Trophoblast cell (in vitro differentiated cells and primary cell): ENCODE results near the gene POLQ.

Experiments
- DNase-seq, 2 donors: peaks; one replicate each; pipeline ENCODE4 v3.0.0-alpha.2; 2016
- H2AFZ ChIP-seq: 2 replicates; pipeline ENCODE4 v1.6.1; 2013; ENCODE audit warnings: low read length, moderate library complexity, mild to moderate bottlenecking; ENCODE audit not compliant: insufficient read depth, poor library complexity
- H2AK5ac ChIP-seq: 2 replicates; pipeline ENCODE4 v1.6.1; 2013; ENCODE audit warnings: mild to moderate bottlenecking, low read length
- H2BK120ac ChIP-seq: 2 replicates; pipeline ENCODE4 v1.6.1; 2013; ENCODE audit warnings: low read length, mild to moderate bottlenecking, moderate library complexity; ENCODE audit not compliant: insufficient read depth, poor library complexity
- H2BK12ac ChIP-seq: 2 replicates; pipeline ENCODE4 v1.6.1; 2013; ENCODE audit warnings: mild to moderate bottlenecking, low read length, moderate library complexity
- H2BK5ac ChIP-seq: 2 replicates; pipeline ENCODE4 v1.6.1; 2013; ENCODE audit warnings: low read length, low read depth, moderate library complexity, mild to moderate bottlenecking; ENCODE audit not compliant: poor library complexity
- H3K14ac ChIP-seq: 2 replicates; pipeline ENCODE4 v1.6.1; 2013; ENCODE audit warnings: mild to moderate bottlenecking, low read length
- H3K18ac ChIP-seq: 2 replicates; pipeline ENCODE4 v1.6.1; 2013; ENCODE audit warnings: mild to moderate bottlenecking, low read length
- H3K23ac ChIP-seq: 2 replicates; pipeline ENCODE4 v1.6.1; 2013; ENCODE audit warnings: low read length
- H3K27ac ChIP-seq: 2 replicates; pipeline ENCODE4 v1.5.1; 2013; ENCODE audit warnings: low read depth, mild to moderate bottlenecking, inconsistent platforms, low read length, moderate library complexity
- H3K27me3 ChIP-seq: 2 replicates; pipeline ENCODE4 v1.6.1; 2013; ENCODE audit warnings: inconsistent platforms, mild to moderate bottlenecking, low read length, moderate library complexity; ENCODE audit not compliant: insufficient read depth
- H3K36me3 ChIP-seq, 2 experiments: 1 replicate in 1 of 2; 2 replicates in 1 of 2; pipeline ENCODE4 v1.6.1; 2013; ENCODE audit warnings: low read length in 2 of 2, mild to moderate bottlenecking in 2 of 2, moderate library complexity in 1 of 2; ENCODE audit not compliant: insufficient read depth in 2 of 2, control insufficient read depth in 1 of 2
- H3K4ac ChIP-seq: 2 replicates; pipeline ENCODE4 v1.6.1; 2013; ENCODE audit warnings: low read depth, mild to moderate bottlenecking, low read length, moderate library complexity
- H3K4me1 ChIP-seq, 2 experiments: 1 replicate in 1 of 2; 2 replicates in 1 of 2; pipeline ENCODE4 v1.6.1; 2013; ENCODE audit warnings: low read length in 2 of 2, mild to moderate bottlenecking in 2 of 2, moderate library complexity in 1 of 2; ENCODE audit not compliant: insufficient read depth in 2 of 2, control insufficient read depth in 1 of 2
- H3K4me2 ChIP-seq: 2 replicates; pipeline ENCODE4 v1.6.1; 2013; ENCODE audit warnings: inconsistent platforms, mild to moderate bottlenecking, low read length, moderate library complexity
- H3K4me3 ChIP-seq: 2 replicates; pipeline ENCODE4 v1.5.1; 2013; ENCODE audit warnings: mild to moderate bottlenecking, low read depth, low read length, inconsistent platforms
- H3K79me1 ChIP-seq: one replicate; pipeline ENCODE4 v1.6.1; 2013; ENCODE audit warnings: low read length
- H3K79me2 ChIP-seq: 2 replicates; pipeline ENCODE4 v1.6.1; 2013; ENCODE audit warnings: low read length, mild to moderate bottlenecking; ENCODE audit not compliant: control insufficient read depth, insufficient read depth, poor library complexity
- H3K9ac ChIP-seq: 2 replicates; pipeline ENCODE4 v1.6.1; 2013; ENCODE audit warnings: mild to moderate bottlenecking, low read length
- H3K9me3 ChIP-seq: 2 replicates; pipeline ENCODE4 v1.6.1; 2013; ENCODE audit warnings: low read depth, mild to moderate bottlenecking, control low read depth, inconsistent platforms, low read length; ENCODE audit not compliant: insufficient read depth
- H4K12ac ChIP-seq: 2 replicates; pipeline ENCODE4 v1.6.1; 2013; ENCODE audit warnings: low read depth, mild to moderate bottlenecking, low read length, moderate library complexity
- H4K8ac ChIP-seq: 2 replicates; pipeline ENCODE4 v1.6.1; 2013; ENCODE audit warnings: low read depth, mild to moderate bottlenecking, low read length, moderate library complexity
- H4K91ac ChIP-seq: one replicate; pipeline ENCODE4 v1.6.1; 2013; ENCODE audit warnings: low read depth, mild to moderate bottlenecking, low read length, moderate library complexity
- WGBS: extraction: QIAGEN DNeasy Blood & Tissue Kit; methylation state at CpG from one replicate; pipeline ENCODE4 v1.1.7; 2013; ENCODE audit warnings: missing lambda C conversion rate; ENCODE audit not compliant: insufficient read length, insufficient coverage; ENCODE audit errors: extremely low coverage; 5-methylcytosine and 5-hydroxymethylcytosine counted together

The POLQ gene

GRCh38 chr3:121424549-121424948 lies 121.2 kb downstream of the POLQ start:
- Histone ChIP-seq H3K9ac (no peak overlapping the region), H3K4me2 (no peak overlapping the region), H4K8ac (no peak overlapping the region), H2BK120ac (no peak overlapping the region), H3K27ac (no peak overlapping the region), H3K36me3 (no peaks in the 10 kb centered on the region), H3K14ac (no peak overlapping the region), H4K91ac (no peak overlapping the region), H3K4me3 (no peak overlapping the region), H4K12ac (no peak overlapping the region), H3K4me1 (no peaks in the 10 kb centered on the region), H3K4ac (no peak overlapping the region), H3K27me3 (no peaks in the 10 kb centered on the region), H3K18ac (no peak overlapping the region), H2AFZ (no peak overlapping the region), H3K79me2 (no peaks in the 10 kb centered on the region), H2BK5ac (no peak overlapping the region), H2AK5ac (no peak overlapping the region), H3K23ac (no peak overlapping the region), H3K79me1 (no peaks in the 10 kb centered on the region), H3K9me3 (no peaks in the 10 kb centered on the region), H2BK12ac (no peak overlapping the region)
- no peak for DNase-seq

GRCh38 chr3:121418182-121418581 lies 127.6 kb downstream of the POLQ start:
- H3K4me3 ChIP-seq, result no peak overlapping the region
- no peak overlapping the region for H2BK12ac ChIP-seq
- no peak overlapping the region for H2AFZ ChIP-seq
- no peak overlapping the region for H4K91ac ChIP-seq
- no peaks in the 10 kb centered on the region for H3K79me2 ChIP-seq
- no peak overlapping the region for H3K9ac ChIP-seq
- no CpG with 5 or more reads among the region's 6 CpGs for WGBS
- no peak overlapping the region for H4K8ac ChIP-seq
- DNase-seq, result peak; percentile 79 to 94
- H4K12ac ChIP-seq, result no peak overlapping the region
- no peaks in the 10 kb centered on the region for H3K27me3 ChIP-seq
- no peak overlapping the region for H3K4ac ChIP-seq
- peak overlapping the region; percentile 37 for H3K23ac ChIP-seq
- no peak overlapping the region for H3K4me2 ChIP-seq
- no peak overlapping the region for H2AK5ac ChIP-seq
- no peaks in the 10 kb centered on the region for H3K36me3 ChIP-seq
- no peak overlapping the region for H3K18ac ChIP-seq
- H3K27ac ChIP-seq, result no peak overlapping the region
- H3K14ac ChIP-seq, result no peak overlapping the region
- no peaks in the 10 kb centered on the region for H3K79me1 ChIP-seq
- no peak overlapping the region for H2BK120ac ChIP-seq
- no peaks in the 10 kb centered on the region for H3K9me3 ChIP-seq
- H2BK5ac ChIP-seq, result no peak overlapping the region
- H3K4me1 ChIP-seq, result no peaks in the 10 kb centered on the region

GRCh38 chr3:121414924-121415323 lies 130.9 kb downstream of the POLQ start:
- no peak overlapping the region for H2AK5ac ChIP-seq
- no peak overlapping the region for H3K23ac ChIP-seq
- no peaks in the 10 kb centered on the region for H3K36me3 ChIP-seq
- H4K12ac ChIP-seq, result no peak overlapping the region
- H3K4me3 ChIP-seq, result no peak overlapping the region
- no CpG with 5 or more reads among the region's 2 CpGs for WGBS
- no peak overlapping the region for H3K4ac ChIP-seq
- H3K9ac ChIP-seq, result no peak overlapping the region
- H4K8ac ChIP-seq, result no peak overlapping the region
- no peak overlapping the region for H4K91ac ChIP-seq
- no peaks in the 10 kb centered on the region for H3K4me1 ChIP-seq
- H3K27ac ChIP-seq, result no peak overlapping the region
- H3K79me2 ChIP-seq, result no peaks in the 10 kb centered on the region
- no peaks in the 10 kb centered on the region for H3K9me3 ChIP-seq
- H3K18ac ChIP-seq, result no peak overlapping the region
- H3K4me2 ChIP-seq, result no peak overlapping the region
- H2BK5ac ChIP-seq, result no peak overlapping the region
- no peaks in the 10 kb centered on the region for H3K27me3 ChIP-seq
- no peak overlapping the region for H3K14ac ChIP-seq
- H2BK12ac ChIP-seq, result no peak overlapping the region
- H2BK120ac ChIP-seq, result no peak overlapping the region
- H3K79me1 ChIP-seq, result no peaks in the 10 kb centered on the region
- no peak overlapping the region for H2AFZ ChIP-seq
- peak; percentile 48 to 89 for DNase-seq

- Histone ChIP-seq H2AFZ (no peak overlapping the region), H3K9ac (no peak overlapping the region), H3K18ac (no peak overlapping the region), H2BK12ac (no peak overlapping the region), H2AK5ac (no peak overlapping the region), H3K4ac (no peak overlapping the region), H3K23ac (no peak overlapping the region), H3K4me1 (no peaks in the 10 kb centered on the region), H3K4me2 (no peak overlapping the region), H3K79me1 (no peaks in the 10 kb centered on the region), H3K27ac (no peak overlapping the region), H4K8ac (no peak overlapping the region), H3K14ac (no peak overlapping the region), H2BK120ac (no peak overlapping the region), H3K36me3 (no peaks in the 10 kb centered on the region), H3K27me3 (no peaks in the 10 kb centered on the region), H3K9me3 (no peaks in the 10 kb centered on the region), H4K12ac (no peak overlapping the region), H3K79me2 (no peaks in the 10 kb centered on the region), H2BK5ac (no peak overlapping the region), H3K4me3 (no peak overlapping the region), H4K91ac (no peak overlapping the region)
- no peak for DNase-seq
- no CpG with 5 or more reads among the region's 1 CpG for WGBS
Measured at GRCh38 chr3:121411523-121411922, 134.3 kb downstream of the POLQ start.
